ENCODE data around the gene KLK1. TPM values are rescaled to one million over a fixed set of nuclear protein-coding genes. Genes with fewer than 3 reads are reported as not detected.

KLK1 gene
- total RNA-seq (ENCODE audit: low replicate concordance): not detected in 2 replicates

GRCh38 chr19:50823389-50824042 is at the start of gene KLK1:
Gene KLK1 (minus strand): TSS chr19:50823787. CDS start chr19:50823748, 39 bp downstream.

GRCh38 chr19:50873056-50873455 is 49.5 kb upstream of the KLK1 start, which contains the start of gene KLK2:
Gene KLK2 (plus strand): TSS chr19:50873439. CDS start chr19:50873474, 35 bp downstream.

GRCh38 chr19:50854636-50855410 is 31.2 kb upstream of the KLK1 start, which contains the start of gene KLK3:
Gene KLK3 (plus strand): TSS chr19:50854915. CDS start chr19:50854956, 41 bp downstream.

GRCh38 chr19:50833117-50833801 is 9.7 kb upstream of the KLK1 start, which contains the start of gene KLK15:
Gene KLK15 (minus strand): TSS chr19:50833574. CDS start chr19:50831492, 2,082 bp downstream.

GRCh38 chr19:50790396-50790795 is 33.2 kb downstream of the KLK1 start, which contains the start of gene ACP4:
Gene ACP4 (plus strand): TSS chr19:50790415. CDS start chr19:50790415, 0 bp downstream.

GRCh38 chr19:50770164-50770563 is 53.4 kb downstream of the KLK1 start, which contains the start of gene GPR32:
Gene GPR32 (plus strand): TSS chr19:50770464. CDS start chr19:50770601, 137 bp downstream.

Other genes starting within 250 kb of the KLK1 start
- 0.35 TPM in 1 of 2 replicates, not detected in the other for gene SYT3, start 183.9 kb downstream of the KLK1 start, total RNA-seq (ENCODE audit: low replicate concordance)
- gene C19orf81, start 174.3 kb downstream of the KLK1 start, total RNA-seq (ENCODE audit: low replicate concordance): not detected in 2 replicates
- gene SHANK1, start 104.0 kb downstream of the KLK1 start, total RNA-seq (ENCODE audit: low replicate concordance): 0.68 and 1.3 TPM in 2 replicates
- 17.4 and 28.9 TPM in 2 replicates for gene CLEC11A, start 100.4 kb downstream of the KLK1 start, total RNA-seq (ENCODE audit: low replicate concordance)
- gene GPR32, start 53.3 kb downstream of the KLK1 start, total RNA-seq (ENCODE audit: low replicate concordance): not detected in 2 replicates
- gene ACP4, start 33.4 kb downstream of the KLK1 start, total RNA-seq (ENCODE audit: low replicate concordance): not detected in 2 replicates
- gene KLK15, start 9.8 kb upstream of the KLK1 start, total RNA-seq (ENCODE audit: low replicate concordance): not detected in 2 replicates
- gene KLK3, start 31.1 kb upstream of the KLK1 start, total RNA-seq (ENCODE audit: low replicate concordance): not detected in 2 replicates
- gene KLK2, start 49.7 kb upstream of the KLK1 start, total RNA-seq (ENCODE audit: low replicate concordance): not detected in 2 replicates
- not detected in 2 replicates for gene KLK4, start 87.6 kb upstream of the KLK1 start, total RNA-seq (ENCODE audit: low replicate concordance)
- gene KLK5, start 129.3 kb upstream of the KLK1 start, total RNA-seq (ENCODE audit: low replicate concordance): not detected in 2 replicates
- gene KLK6, start 145.8 kb upstream of the KLK1 start, total RNA-seq (ENCODE audit: low replicate concordance): 0.08 TPM in 1 of 2 replicates, not detected in the other
- gene KLK7, start 160.1 kb upstream of the KLK1 start, total RNA-seq (ENCODE audit: low replicate concordance): not detected in 2 replicates
- gene KLK8, start 177.8 kb upstream of the KLK1 start, total RNA-seq (ENCODE audit: low replicate concordance): not detected in 2 replicates
- gene KLK10, start 195.9 kb upstream of the KLK1 start, total RNA-seq (ENCODE audit: low replicate concordance): not detected in 2 replicates
- not detected in 2 replicates for gene KLK11, start 202.8 kb upstream of the KLK1 start, total RNA-seq (ENCODE audit: low replicate concordance)
- gene KLK12, start 211.2 kb upstream of the KLK1 start, total RNA-seq (ENCODE audit: low replicate concordance): not detected in 2 replicates
- gene KLK13, start 241.3 kb upstream of the KLK1 start, total RNA-seq (ENCODE audit: low replicate concordance): not detected in 2 replicates